BJ (cell line): ENCODE data around the gene EVX1. TPM values are rescaled to one million over a fixed set of nuclear protein-coding genes. Genes with fewer than 3 reads are reported as not detected.

Experiments
- CTCF ChIA-PET: fragments of 350-600 bp; formaldehyde crosslinking; extraction: SDS; loops from one replicate; lab custom pipeline; 2021; ENCODE audit warnings: antibody characterized with exemption, inconsistent platforms; lab: Yijun Ruan, JAX
- POLR2A ChIA-PET: fragments of 300-600 bp; sonication (Branson Sonifier 250); formaldehyde crosslinking; extraction: SDS; loops from one replicate; lab custom pipeline; 2021; ENCODE audit warnings: antibody characterized with exemption; lab: Charles Lee
- DNase-seq: peaks from one replicate; pipeline ENCODE4 v3.0.0-alpha.2; 2011; ENCODE audit warnings: low read depth
- H3K27me3 ChIP-seq: 2 replicates; pipeline ENCODE4 v1.6.0; 2011; ENCODE audit warnings: low read length; ENCODE audit not compliant: control insufficient read depth, insufficient read depth
- H3K36me3 ChIP-seq: 2 replicates; pipeline ENCODE4 v1.5.1; 2011; ENCODE audit warnings: low read length; ENCODE audit not compliant: control insufficient read depth, insufficient read depth
- H3K4me3 ChIP-seq: 2 replicates; pipeline ENCODE4 v1.5.1; 2011; ENCODE audit warnings: low read depth, mild to moderate bottlenecking, control low read depth, low read length
- CTCF ChIP-seq: IDR thresholded peaks from 2 replicates; pipeline ENCODE4 v1.5.1; 2011; ENCODE audit warnings: low read depth, mild to moderate bottlenecking, control low read depth, inconsistent platforms, low read length, moderate library complexity; ENCODE audit not compliant: insufficient read depth
- polyA plus RNA-seq: library from polyadenylated mRNA; depleted of rRNA; stranded (reverse); fragments of >200 nt; gene quantifications from 2 replicates; pipeline ENCODE4 v1.2.3, GENCODE V29; 2011

EVX1 gene
- polyA plus RNA-seq, 1 experiment = not detected

DNA sequence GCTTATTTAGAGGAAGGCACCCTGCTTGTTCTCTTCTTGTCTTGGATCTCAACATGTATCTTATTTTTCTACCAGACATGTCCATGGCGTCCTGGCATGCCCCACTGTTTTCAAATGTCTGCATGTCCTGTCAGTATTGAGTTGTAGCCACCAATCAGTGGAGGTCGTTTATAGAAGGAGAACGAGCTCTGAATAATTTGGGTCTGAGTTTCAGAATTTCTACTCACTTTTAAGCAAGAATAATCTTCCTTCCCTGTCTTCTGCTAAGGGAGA lies 39.8 kb upstream of the EVX1 start:
- CTCF ChIA-PET = interaction anchor here (1.1 kb wide), 1 partner anchor 9 kb away, joined by 4 read pairs; no protein-coding TSS in a partner anchor
- TF ChIP-seq CTCF = no peak
- no peak for DNase-seq
- Histone ChIP-seq H3K4me3 (no peak overlapping the region), H3K36me3 (no peaks in the 10 kb centered on the region), H3K27me3 (no peaks in the 10 kb centered on the region)
- POLR2A ChIA-PET = no interaction called here

GRCh38 chr7:27203365-27203953 lies 39.1 kb upstream of the EVX1 start:
- H3K36me3 ChIP-seq = no peaks in the 10 kb centered on the region
- POLR2A ChIA-PET = no interaction called here
- no peak overlapping the region for H3K4me3 ChIP-seq
- CTCF ChIA-PET = interaction anchor here (1.1 kb wide), 1 partner anchor 8 kb away, joined by 4 read pairs; no protein-coding TSS in a partner anchor
- no peak for DNase-seq
- TF ChIP-seq CTCF = no peak
- no peaks in the 10 kb centered on the region for H3K27me3 ChIP-seq

DNA sequence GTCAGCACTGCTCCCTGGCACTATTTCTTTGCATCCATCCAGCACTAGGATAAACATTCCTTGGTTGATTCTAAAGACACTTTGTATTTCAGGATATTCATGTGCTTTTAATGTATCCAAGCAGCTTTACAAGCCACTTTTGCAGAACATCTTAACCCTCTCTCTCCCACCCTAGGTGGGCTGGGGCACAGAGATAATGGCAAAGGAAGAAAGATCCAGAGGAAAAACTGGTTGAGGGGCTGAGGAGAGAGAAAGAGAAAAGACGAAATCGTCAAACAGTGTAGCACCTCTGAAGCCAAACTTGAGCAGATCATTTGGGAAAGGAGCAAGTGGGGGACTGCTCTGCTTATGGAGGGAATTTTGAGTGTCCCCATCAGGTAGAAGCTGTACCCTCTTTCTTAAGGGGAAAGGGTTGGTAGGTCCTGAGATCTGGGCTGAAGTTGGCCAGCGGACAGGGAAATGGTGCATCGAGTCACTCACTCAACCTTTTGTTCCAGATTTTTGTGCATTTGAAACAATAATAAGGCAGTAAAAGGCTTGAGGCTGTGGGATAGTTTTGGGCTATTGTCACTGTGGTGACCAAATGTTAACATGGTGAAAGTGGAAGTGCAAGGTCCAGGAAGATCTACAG lies 38.5 kb upstream of the EVX1 start:
- ChIA-PET POLR2A (no interaction called here), CTCF (interaction anchor here (1.0 kb wide), 1 partner anchor 536 kb away, joined by 4 read pairs; no protein-coding TSS in a partner anchor)
- no peaks in the 10 kb centered on the region for H3K36me3 ChIP-seq
- no peak for DNase-seq
- H3K4me3 ChIP-seq = no peak overlapping the region
- no peaks in the 10 kb centered on the region for H3K27me3 ChIP-seq
- TF ChIP-seq CTCF = no peak

DNA sequence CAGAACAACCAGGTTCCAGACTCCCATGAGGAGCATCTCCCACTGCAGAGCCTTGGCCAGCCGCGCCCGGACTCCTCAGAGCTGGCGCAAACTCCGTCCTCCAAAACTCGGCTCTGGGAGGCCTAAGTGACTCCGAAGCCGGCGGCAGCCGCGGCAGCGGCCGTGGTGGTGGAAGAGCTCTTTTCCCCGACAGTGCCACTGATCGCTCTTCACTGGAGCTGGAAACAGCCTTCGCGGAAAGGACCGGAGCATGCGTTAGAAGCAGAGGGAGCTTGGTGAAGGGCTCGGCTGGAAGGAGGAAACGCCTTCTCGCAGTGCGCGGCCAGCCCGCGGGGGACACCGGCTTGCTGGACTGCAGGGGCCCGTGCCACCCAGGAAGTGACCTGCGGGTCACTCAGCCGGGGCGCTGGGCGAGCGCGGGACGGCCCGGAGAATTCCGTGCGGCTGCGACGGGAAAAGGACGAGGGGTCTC lies 37.7 kb upstream of the EVX1 start:
- no peaks in the 10 kb centered on the region for H3K27me3 ChIP-seq
- CTCF ChIA-PET = interaction anchor here (1.0 kb wide), 1 partner anchor 537 kb away, joined by 4 read pairs; no protein-coding TSS in a partner anchor
- H3K4me3 ChIP-seq = peak overlapping the region; percentile 23
- TF ChIP-seq CTCF = no peak
- POLR2A ChIA-PET = no interaction called here
- H3K36me3 ChIP-seq = no peaks in the 10 kb centered on the region
- DNase-seq = no peak

- peak overlapping the region; percentile 23 for H3K4me3 ChIP-seq
- DNase-seq = no peak
- ChIA-PET POLR2A (no interaction called here), CTCF (interaction anchor here (1.0 kb wide), 1 partner anchor 538 kb away, joined by 4 read pairs; no protein-coding TSS in a partner anchor)
- TF ChIP-seq CTCF = no peak
- no peaks in the 10 kb centered on the region for H3K36me3 ChIP-seq
- no peaks in the 10 kb centered on the region for H3K27me3 ChIP-seq
Measured at GRCh38 chr7:27205325-27206280, 37.0 kb upstream of the EVX1 start.
